HepG2 (cell line): ENCODE measurements around the gene ZBTB46. TPM values are rescaled to one million over a fixed set of nuclear protein-coding genes. Genes with fewer than 3 reads are reported as not detected.

Experiments used
- ATAC-seq: fragments of 200-7000 bp; cut with Tn5 transposase; 3 replicates; pipeline ENCODE4 v1.9.1; 2020; ENCODE audit warnings: mild to moderate bottlenecking, moderate library complexity
- BruUV-seq: library from RNA; stranded (reverse); fragments of 400-500 nt; replicated peaks from 2 replicates; lab custom pipeline; 2021; lab: Mats Ljungman, UMichigan
- CTCF ChIA-PET: fragments of 300-600 bp; formaldehyde crosslinking; extraction: SDS; loops from one replicate; lab custom pipeline; 2021; ENCODE audit warnings: low total read pairs, inconsistent platforms, low intra/inter-chr PET ratio; lab: Yijun Ruan, JAX
- POLR2A ChIA-PET: fragments of 350-600 bp; sonication (Branson Sonifier 250); formaldehyde crosslinking; loops from one replicate; lab custom pipeline; 2020; ENCODE audit warnings: antibody characterized with exemption, inconsistent platforms; lab: Yijun Ruan, JAX
- DNase-seq: peaks from one replicate; pipeline ENCODE4 v3.0.0-alpha.2; 2015; ENCODE audit warnings: low spot score
- FAIRE-seq: peaks from 3 replicates; lab custom pipeline; 2011; peaks lifted over from hg19 to GRCh38; lab: Jason Lieb, UNC
- H2AFZ ChIP-seq: one replicate; pipeline ENCODE4 v1.6.1; 2011; ENCODE audit warnings: low read length, inconsistent platforms
- H3K27ac ChIP-seq: fragments of 300-600 bp; 3 replicates; pipeline ENCODE4 v1.8.0; 2011; ENCODE audit warnings: mixed run types, mild to moderate bottlenecking, mixed read lengths, low read length, inconsistent platforms; ENCODE audit not compliant: insufficient read depth; ENCODE audit errors: extremely low read length
- H3K27me3 ChIP-seq, 2 experiments: fragments of 200-600 bp in 1 of 2; 2 replicates in 1 of 2; 3 replicates in 1 of 2; pipeline versions ENCODE4 v1.6.0 to v1.8.0; 2011; ENCODE audit warnings: low read length in 2 of 2, mild to moderate bottlenecking in 2 of 2, moderate library complexity in 2 of 2, inconsistent platforms in 1 of 2; ENCODE audit not compliant: insufficient read depth in 2 of 2, control insufficient read depth in 1 of 2
- H3K36me3 ChIP-seq, 2 experiments: fragments of 200-600 bp in 1 of 2; replicated peaks in 1 of 2; 2 replicates in 1 of 2; 3 replicates in 1 of 2; pipeline versions ENCODE4 v1.5.1 to v1.8.0; 2011; ENCODE audit warnings: low read length in 2 of 2, inconsistent platforms in 1 of 2; ENCODE audit not compliant: insufficient read depth in 2 of 2, control insufficient read depth in 1 of 2
- H3K4me1 ChIP-seq: 2 replicates; pipeline ENCODE4 v1.5.1; 2012; ENCODE audit warnings: low read length, inconsistent platforms; ENCODE audit not compliant: insufficient read depth
- H3K4me2 ChIP-seq: 2 replicates; pipeline ENCODE4 v1.6.0; 2011; ENCODE audit warnings: low read depth, low read length, inconsistent platforms
- H3K4me3 ChIP-seq, 3 experiments: fragments of 200-600 bp in 1 of 3; sonication (generic), shearing (Covaris generic) in 1 of 3; replicated peaks in 1 of 3; 2 replicates each; pipeline ENCODE4 v1.5.1; 2011 to 2016; ENCODE audit warnings: low read length in 3 of 3, inconsistent platforms in 2 of 3, low read depth in 2 of 3, mild to moderate bottlenecking in 2 of 3, control low read depth in 1 of 3, mixed read lengths in 1 of 3; ENCODE audit not compliant: insufficient read depth in 1 of 3
- H3K79me2 ChIP-seq: one replicate; pipeline ENCODE4 v1.6.1; 2011; ENCODE audit warnings: low read length, inconsistent platforms; ENCODE audit not compliant: insufficient read depth
- H3K9ac ChIP-seq: 2 replicates; pipeline ENCODE4 v1.6.0; 2011; ENCODE audit warnings: mild to moderate bottlenecking, low read depth, low read length, inconsistent platforms; ENCODE audit not compliant: insufficient read depth
- H3K9me3 ChIP-seq: 2 replicates; pipeline ENCODE4 v1.5.1; 2012; ENCODE audit warnings: mild to moderate bottlenecking, low read length
- H4K20me1 ChIP-seq: 2 replicates; pipeline ENCODE4 v1.6.0; 2011; ENCODE audit warnings: inconsistent platforms, mild to moderate bottlenecking, low read length, moderate library complexity; ENCODE audit not compliant: insufficient read depth
- CENPX ChIP-seq: sonication (generic); formaldehyde crosslinking; IDR thresholded peaks from 2 replicates; pipeline ENCODE4 v1.9.0; 2021; ENCODE audit warnings: mild to moderate bottlenecking, missing genetic modification reagents, moderate library complexity
- DMAP1 ChIP-seq: IDR thresholded peaks from 2 replicates; pipeline ENCODE4 v1.6.1; 2016
- HNRNPLL ChIP-seq: fragments of 200-400 bp; formaldehyde crosslinking; IDR thresholded peaks from 2 replicates; pipeline ENCODE4 v1.6.1; 2017; ENCODE audit warnings: mild to moderate bottlenecking, low read depth, low read length; ENCODE audit not compliant: poor library complexity, severe bottlenecking
- RARG ChIP-seq: sonication (generic); formaldehyde crosslinking; IDR thresholded peaks from 2 replicates; pipeline ENCODE4 v1.4.0; 2020; ENCODE audit warnings: low read depth, mild to moderate bottlenecking, missing genetic modification reagents
- RXRB ChIP-seq: IDR thresholded peaks from 2 replicates; pipeline ENCODE4 v1.6.1; 2016; ENCODE audit warnings: borderline replicate concordance, missing genetic modification reagents, missing compliant biosample characterization
- SATB2 ChIP-seq: sonication (generic); formaldehyde crosslinking; IDR thresholded peaks from 2 replicates; pipeline ENCODE4 v1.5.0; 2020; ENCODE audit warnings: missing genetic modification reagents
- ZNF280D ChIP-seq: sonication (generic); formaldehyde crosslinking; IDR thresholded peaks from 2 replicates; pipeline ENCODE4 v1.5.1; 2020; ENCODE audit warnings: mild to moderate bottlenecking, missing genetic modification reagents
- ZNF318 ChIP-seq: sonication (generic); formaldehyde crosslinking; IDR thresholded peaks from 2 replicates; pipeline ENCODE4 v1.4.0; 2020; ENCODE audit warnings: mild to moderate bottlenecking, missing genetic modification reagents
- ZNF331 ChIP-seq: sonication (generic); formaldehyde crosslinking; IDR thresholded peaks from 2 replicates; pipeline ENCODE4 v1.4.0; 2020; ENCODE audit warnings: missing genetic modification reagents
- ZNF441 ChIP-seq: sonication (generic); formaldehyde crosslinking; IDR thresholded peaks from 2 replicates; pipeline ENCODE4 v1.7.0; 2021; ENCODE audit warnings: missing genetic modification reagents, borderline replicate concordance
- WGBS: methylation state at CpG from one replicate; pipeline ENCODE4 v1.1.6; 2017; ENCODE audit warnings: low lambda C conversion rate; 5-methylcytosine and 5-hydroxymethylcytosine counted together
- in situ Hi-C: cut with HindIII; loops from 2 replicates; pipeline ENCODE4 v1.10.0; 2017; ENCODE audit warnings: low pct_unique_long_range_greater_than_20kb; ENCODE audit not compliant: extremely low pct_ligation_motif_present
- intact Hi-C: fragments of 100-400 bp; cut with micrococcal nuclease; formaldehyde crosslinking; loops from one replicate; pipeline ENCODE4 v1.10.0; 2022; ENCODE audit not compliant: unreplicated experiment
- polyA plus RNA-seq, 8 experiments: library from polyadenylated mRNA; depleted of rRNA in 3 of 8; stranded (reverse) in 7 of 8; unstranded in 1 of 8; fragments of >200 nt; fragmentation: Illumina TruSeq in 4 of 8; extraction: Trizol in 4 of 8; gene quantifications; 2 replicates each; pipeline versions ENCODE4 v1.2.1 to v1.2.3, GENCODE V29; 2011 to 2016; ENCODE audit warnings: low read depth in 4 of 8, missing spikeins in 1 of 8, mixed read lengths in 1 of 8; ENCODE audit not compliant: insufficient read depth in 1 of 8
- total RNA-seq, 5 experiments: library from RNA; depleted of rRNA; stranded (reverse); fragments of >200 nt; fragmentation: Illumina TruSeq; extraction: Trizol; gene quantifications; 2 replicates each; pipeline ENCODE4 v1.2.3, GENCODE V29; 2016; ENCODE audit warnings: low read depth in 1 of 5

ZBTB46 gene
- total and polyA plus RNA-seq, 2 of the 13 experiments (the other 11 are each of a cell fraction or from before 2014, with no cell fraction given) = 1.6 to 13.5 TPM

GRCh38 chr20:63707558-63708300 is 123.3 kb downstream of the ZBTB46 start, which contains the start of the genes ARFRP1 and ZGPAT:
TSS of gene ARFRP1 (minus strand) at chr20:63707976. CDS start at chr20:63707091, 885 bp downstream.
TSS of gene ZGPAT (plus strand) at chr20:63708039. CDS start at chr20:63708581, 542 bp downstream.
- peak; percentile 84 for DNase-seq
- BruUV-seq = no TSS peak
- peak within 1 kb of the TSS; percentile 97 for H3K9ac ChIP-seq
- peaks cover 36% of the 10 kb centered on the region for H3K4me1 ChIP-seq
- H4K20me1 ChIP-seq = peaks cover 10% of the 10 kb centered on the region; the same call in 1 of the 2 replicates
- intact Hi-C loops = loop anchor here (1.0 to 2.0 kb wide), 3 partner anchors 33 to 157 kb away; partner anchors contain the start of gene TPD52L2
- under 1% methylated on average over 71 of the region's 98 CpGs for WGBS
- peak within 1 kb of the TSS; percentile 81 for H3K27ac ChIP-seq
- no peak for FAIRE-seq
- in situ Hi-C loops = loop anchor here (5.0 to 10.0 kb wide), 3 partner anchors 35 to 150 kb away; no protein-coding TSS in a partner anchor
- H3K79me2 ChIP-seq = peaks cover 64% of the 10 kb centered on the region
- POLR2A ChIA-PET = interaction anchor here (0.6 to 12.4 kb wide), 28 partner anchors 9 to 347 kb away, joined by 3 to 190 read pairs (median 6); partner anchors contain the start of genes GMEB2, LIME1, PRPF6 and RTEL1
- CTCF ChIA-PET = interaction anchor here (1.7 to 3.2 kb wide), 4 partner anchors 30 to 266 kb away, joined by 5 to 15 read pairs (median 10); partner anchors contain the start of genes LIME1 and TPD52L2
- H3K27me3 ChIP-seq = no peaks in the 10 kb centered on the region; a peak in 1 of 5 replicates
- peak; percentile 89 for ATAC-seq
- no peak within 1 kb of the TSS for H2AFZ ChIP-seq
- no peaks in the 10 kb centered on the region for H3K9me3 ChIP-seq
- H3K36me3 ChIP-seq = peaks cover 26 to 61% of the 10 kb centered on the region in 2 experiments
- H3K4me2 ChIP-seq = peak within 1 kb of the TSS; percentile 96
- H3K4me3 ChIP-seq = peak within 1 kb of the TSS; percentile 79 to 99 (median 99)
- peak; percentile 83; the same call in 1 of the 2 replicates for TF ChIP-seq ZNF441 (CRISPR knock-in tag)
- TF ChIP-seq SATB2 (CRISPR knock-in tag) = peak; percentile 85; the same call in 1 of the 2 replicates
- TF ChIP-seq HNRNPLL = peak; percentile 72
- TF ChIP-seq ZNF280D (CRISPR knock-in tag) = peak; percentile 47; the same call in 1 of the 2 replicates
- no peak for TF ChIP-seq RARG
- peak; percentile 73 for TF ChIP-seq DMAP1
- no peak for TF ChIP-seq CENPX (CRISPR knock-in tag)
- TF ChIP-seq ZNF331 (CRISPR knock-in tag) = peak; percentile 96
- TF ChIP-seq ZNF318 (CRISPR knock-in tag) = no peak
- TF ChIP-seq RXRB (CRISPR knock-in tag) = peak; percentile 97
